ENCODE data around the gene LZTS2.

Gene LZTS2

GRCh38 chr10:101054351-101054750, 54.7 kb downstream of the LZTS2 start:
- DNase-seq (ENCODE audit: low read depth, low spot score), result no peak

- DNase-seq (ENCODE audit: low read depth, low spot score), result no peak
Observed at GRCh38 chr10:101054876-101055275, 55.3 kb downstream of the LZTS2 start.

DNA sequence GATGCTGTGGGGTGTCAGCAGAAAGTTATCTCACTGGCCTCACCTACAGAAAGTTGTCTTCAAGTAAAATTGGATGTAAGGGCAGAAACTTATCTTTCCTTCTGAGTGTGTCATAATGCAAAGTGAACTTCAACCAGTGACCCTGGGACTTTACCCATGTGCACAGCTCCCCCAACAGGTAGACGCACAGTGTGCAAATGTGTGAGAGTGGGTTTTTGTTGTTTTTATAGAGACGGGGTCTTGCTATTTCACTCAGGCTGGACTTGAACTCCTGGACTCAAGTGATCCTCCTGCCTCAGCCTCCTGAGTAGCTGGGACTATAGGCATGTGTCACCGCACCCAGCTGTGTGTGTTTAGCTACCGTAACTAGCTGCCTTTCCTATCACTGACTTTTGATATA, 55.8 kb downstream of the LZTS2 start:
- no peak for DNase-seq (ENCODE audit: low read depth, low spot score)

GRCh38 chr10:101056365-101057151, 57.0 kb downstream of the LZTS2 start:
- no peak for DNase-seq (ENCODE audit: low read depth, low spot score)

Measured in ELF-1 (cell line).